ENCODE measurements around the gene SYT2. TPM values are rescaled to one million over a fixed set of nuclear protein-coding genes. Genes with fewer than 3 reads are reported as not detected.

Gene SYT2
- total and polyA plus RNA-seq, 2 of the 13 experiments (the other 11 are each of a cell fraction or from before 2014, with no cell fraction given): not detected

GRCh38 chr1:202692959-202693555 is 17.2 kb downstream of the SYT2 start (continued):
- no peak for TF ChIP-seq KAT7 (CRISPR knock-in tag; IDR thresholded peaks at IDR 0.05; ENCODE audit: borderline replicate concordance)
- TF ChIP-seq GABPA (IDR thresholded peaks at IDR 0.05; ENCODE audit: low read depth, low read length): no peak
- no peak for TF ChIP-seq GABPA (CRISPR knock-in tag; IDR thresholded peaks at IDR 0.05; ENCODE audit: low read depth)
- TF ChIP-seq ELF3 (CRISPR knock-in tag; IDR thresholded peaks at IDR 0.05): peak; percentile 80
- no peak for TF ChIP-seq GTF3A (CRISPR knock-in tag; conservative IDR thresholded peaks at IDR 0.05)
- no peak for TF ChIP-seq EP300 (IDR thresholded peaks at IDR 0.05; ENCODE audit: low read depth in 2 of 2, low read length in 2 of 2)
- no peak for TF ChIP-seq EP300 (CRISPR knock-in tag; IDR thresholded peaks at IDR 0.05; ENCODE audit: borderline replicate concordance)
- TF ChIP-seq SNRNP70 (IDR thresholded peaks at IDR 0.05; ENCODE audit: low read depth, low read length): no peak
- TF ChIP-seq NFAT5 (CRISPR knock-in tag; IDR thresholded peaks at IDR 0.05): peak; percentile 89
- no peak for TF ChIP-seq CSRNP2 (CRISPR knock-in tag; conservative IDR thresholded peaks at IDR 0.05; ENCODE audit: low read depth)
- TF ChIP-seq, protein P1, sequence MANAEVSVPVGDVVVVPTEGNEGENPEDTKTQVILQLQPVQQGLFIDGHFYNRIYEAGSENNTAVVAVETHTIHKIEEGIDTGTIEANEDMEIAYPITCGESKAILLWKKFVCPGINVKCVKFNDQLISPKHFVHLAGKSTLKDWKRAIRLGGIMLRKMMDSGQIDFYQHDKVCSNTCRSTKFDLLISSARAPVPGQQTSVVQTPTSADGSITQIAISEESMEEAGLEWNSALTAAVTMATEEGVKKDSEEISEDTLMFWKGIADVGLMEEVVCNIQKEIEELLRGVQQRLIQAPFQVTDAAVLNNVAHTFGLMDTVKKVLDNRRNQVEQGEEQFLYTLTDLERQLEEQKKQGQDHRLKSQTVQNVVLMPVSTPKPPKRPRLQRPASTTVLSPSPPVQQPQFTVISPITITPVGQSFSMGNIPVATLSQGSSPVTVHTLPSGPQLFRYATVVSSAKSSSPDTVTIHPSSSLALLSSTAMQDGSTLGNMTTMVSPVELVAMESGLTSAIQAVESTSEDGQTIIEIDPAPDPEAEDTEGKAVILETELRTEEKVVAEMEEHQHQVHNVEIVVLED (CRISPR knock-in tag; IDR thresholded peaks at IDR 0.05; ENCODE audit: borderline replicate concordance): no peak
- TF ChIP-seq ZNF788 (CRISPR knock-in tag; IDR thresholded peaks at IDR 0.05; ENCODE audit: borderline replicate concordance): no peak
- TF ChIP-seq, protein P2, sequence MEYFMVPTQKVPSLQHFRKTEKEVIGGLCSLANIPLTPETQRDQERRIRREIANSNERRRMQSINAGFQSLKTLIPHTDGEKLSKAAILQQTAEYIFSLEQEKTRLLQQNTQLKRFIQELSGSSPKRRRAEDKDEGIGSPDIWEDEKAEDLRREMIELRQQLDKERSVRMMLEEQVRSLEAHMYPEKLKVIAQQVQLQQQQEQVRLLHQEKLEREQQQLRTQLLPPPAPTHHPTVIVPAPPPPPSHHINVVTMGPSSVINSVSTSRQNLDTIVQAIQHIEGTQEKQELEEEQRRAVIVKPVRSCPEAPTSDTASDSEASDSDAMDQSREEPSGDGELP (IDR thresholded peaks at IDR 0.05; ENCODE audit: borderline replicate concordance, low read depth): no peak
- no peak for TF ChIP-seq NR2F2 (IDR thresholded peaks at IDR 0.05; ENCODE audit: borderline replicate concordance, low read depth)
- no peak for TF ChIP-seq ETS1 (CRISPR knock-in tag; IDR thresholded peaks at IDR 0.05)
- TF ChIP-seq TERF1 (CRISPR knock-in tag; IDR thresholded peaks at IDR 0.05): no peak
- peak; percentile 63 for TF ChIP-seq ARNT2 (CRISPR knock-in tag; IDR thresholded peaks at IDR 0.05; ENCODE audit: low read depth)
